VCaP (cell line): ENCODE results near the gene TPGS2.

Source experiments
- H3K27ac ChIP-seq: fragments of 450-650 bp; 2 replicates; pipeline ENCODE4 v1.5.1; 2017
- CTCF ChIP-seq: fragments of 450-650 bp; conservative IDR thresholded peaks from 2 replicates; pipeline ENCODE4 v1.5.1; 2017; ENCODE audit warnings: mild to moderate bottlenecking, moderate library complexity

The TPGS2 gene

DNA sequence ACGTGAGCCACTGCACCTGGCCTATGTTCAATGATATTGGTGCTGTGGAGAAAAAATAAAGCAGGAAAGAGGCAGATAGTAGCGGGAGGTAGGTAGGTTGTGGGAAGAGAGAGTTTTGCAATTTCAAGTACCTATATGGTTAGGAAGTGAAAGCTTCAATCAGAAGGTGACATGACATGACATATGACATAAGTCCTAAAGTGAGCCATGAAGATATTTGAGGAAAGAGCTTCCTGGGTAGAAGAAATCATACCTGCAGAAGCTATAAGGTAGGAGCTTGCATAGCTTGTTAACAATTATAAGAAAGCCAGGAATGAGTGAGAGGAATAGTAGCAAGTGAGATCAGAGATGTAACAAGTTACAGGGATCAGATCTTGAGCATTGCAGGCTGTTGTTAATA lies 4.3 kb upstream of the TPGS2 start:
- H3K27ac ChIP-seq = 0 out of 2 replicates have a peak overlapping the region, but pooled peaks have one; percentile 5
- no peak for TF ChIP-seq CTCF

DNA sequence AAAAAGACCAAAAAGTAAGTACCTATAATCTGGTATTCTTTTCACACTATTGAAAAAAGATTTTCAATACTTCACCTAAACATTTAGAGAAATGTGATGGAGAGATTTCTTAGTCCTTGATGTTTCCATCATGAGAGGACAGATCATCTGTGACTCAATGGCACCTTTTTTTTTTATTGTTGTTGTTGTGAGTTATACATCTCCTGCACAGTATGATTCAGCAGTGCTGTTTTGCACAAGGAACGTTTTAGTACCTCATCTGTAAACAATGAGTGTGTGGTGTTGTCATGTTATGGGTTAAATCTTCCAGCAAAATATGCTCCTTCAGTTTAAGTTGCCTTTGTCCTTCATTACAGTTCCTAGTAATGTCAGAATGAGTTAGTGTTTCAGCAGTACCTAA lies 2.3 kb upstream of the TPGS2 start:
- H3K27ac ChIP-seq = no peak overlapping the region
- TF ChIP-seq CTCF = no peak

DNA sequence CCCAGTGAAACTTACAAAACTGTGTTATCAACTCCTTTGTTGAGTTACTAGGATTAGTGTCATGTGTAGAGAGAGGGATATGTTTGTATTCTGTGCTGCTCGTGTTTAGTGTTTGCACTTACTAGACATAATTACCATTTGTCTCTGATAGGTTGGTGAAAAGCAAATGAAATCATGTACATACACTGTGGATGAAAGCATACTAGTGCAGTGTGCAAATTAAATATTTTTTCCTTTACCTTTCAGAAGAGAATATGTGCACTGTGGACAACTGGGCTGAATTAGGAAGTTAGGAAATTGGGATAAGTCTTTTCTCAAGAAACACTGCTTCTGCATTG lies 1.3 kb upstream of the TPGS2 start:
- TF ChIP-seq CTCF = no peak
- peak overlapping the region; percentile 85 for H3K27ac ChIP-seq

GRCh38 chr18:36829362-36830157 lies 758 bp upstream of the TPGS2 start:
- peak; percentile 17 for TF ChIP-seq CTCF
- peak overlapping the region; percentile 85 for H3K27ac ChIP-seq

DNA sequence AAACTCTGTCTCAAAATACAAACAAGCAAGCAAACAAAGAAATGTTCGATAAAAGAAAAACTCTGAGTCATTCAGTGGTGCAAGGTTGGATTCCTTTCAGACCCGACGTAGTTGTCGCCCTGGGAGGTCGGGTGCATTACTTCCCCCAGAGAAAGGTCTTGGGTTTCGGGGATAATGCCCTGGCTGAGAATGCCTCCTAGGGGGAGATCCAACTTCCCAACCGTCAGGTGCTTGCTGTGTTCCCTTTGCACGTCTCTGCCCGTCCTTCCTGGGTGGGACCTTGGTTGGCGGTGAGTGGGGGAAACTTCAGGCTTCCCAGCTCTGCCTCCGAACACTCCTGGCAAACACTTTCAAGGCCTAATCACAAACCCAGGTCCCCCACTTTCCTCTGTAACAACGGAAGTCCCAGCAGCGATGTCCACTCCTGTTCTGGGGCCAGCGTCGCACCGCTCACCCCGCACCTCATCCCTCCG lies 609 bp downstream of the TPGS2 start:
- TF ChIP-seq CTCF = no peak
- peak overlapping the region; percentile 85 for H3K27ac ChIP-seq

GRCh38 chr18:36826556-36826955 lies 2.2 kb downstream of the TPGS2 start:
- H3K27ac ChIP-seq = no peak overlapping the region
- TF ChIP-seq CTCF = no peak

- TF ChIP-seq CTCF = no peak
- no peak overlapping the region for H3K27ac ChIP-seq
Measured at GRCh38 chr18:36825526-36825925, 3.3 kb downstream of the TPGS2 start.
